Cardiac septum (tissue), 1 donor: ENCODE measurements around the gene CXCR5. TPM values are rescaled to one million over a fixed set of nuclear protein-coding genes. Genes with fewer than 3 reads are reported as not detected.

Experiments
- DNase-seq: peaks from one replicate; pipeline ENCODE4 v3.0.0-alpha.2; 2020; ENCODE audit warnings: low spot score
- intact Hi-C: fragments of 100-400 bp; cut with DNase I; formaldehyde crosslinking; loops from one replicate; pipeline ENCODE4 v1.14.0; 2022
- total RNA-seq: library from RNA; stranded (reverse); fragmentation: NEBNext Ultra II Directional; extraction: Animal tissue kit (Norgen Biotek cat#: 25700); gene quantifications from one replicate; pipeline ENCODE4 v1.2.1, GENCODE V29; 2021
- donor health status: DM: no; HTN: no; CAD: no.

CXCR5 gene
- total RNA-seq, 1 donor from 2014 or later = not detected

DNA sequence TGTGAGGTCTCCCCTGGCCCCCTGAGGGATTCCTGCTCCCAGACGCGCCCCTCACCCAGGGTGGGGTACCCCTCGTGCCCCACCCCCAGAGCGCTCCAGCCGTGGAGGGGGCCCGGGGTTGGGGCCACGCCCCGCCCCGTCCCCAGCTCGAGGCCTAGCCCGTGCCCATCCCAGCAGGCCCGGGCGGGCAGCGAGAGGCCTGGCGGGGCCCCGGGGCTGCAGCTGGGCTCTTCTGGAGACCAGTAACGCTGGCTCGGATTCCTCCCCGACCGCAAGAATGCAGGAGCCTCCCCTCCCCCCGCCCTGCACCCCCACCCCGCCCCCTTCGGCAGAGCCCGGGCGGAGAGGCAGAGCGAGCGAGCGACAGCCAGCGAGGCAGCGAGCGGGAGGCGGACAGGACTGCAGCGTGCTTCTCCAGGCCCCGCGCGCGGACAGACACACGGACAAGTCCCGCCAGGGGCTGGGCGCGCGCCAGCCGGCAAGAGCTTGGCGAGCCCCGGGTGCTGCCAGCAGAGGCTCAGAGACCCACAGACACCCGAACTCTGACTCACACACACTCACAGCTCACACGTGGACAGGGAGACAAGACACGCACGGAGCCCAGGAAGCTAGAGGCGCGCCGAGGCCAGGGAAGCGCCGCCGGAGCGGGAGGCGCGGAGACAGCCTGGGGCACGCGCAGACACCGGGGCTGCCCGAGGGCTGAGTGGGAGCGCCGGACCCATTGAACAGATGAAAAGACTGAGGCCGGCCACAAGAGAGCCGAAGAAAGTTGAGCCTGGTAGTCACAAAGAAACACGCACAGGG lies 26.8 kb downstream of the CXCR5 start:
- intact Hi-C loops = no loop called here
- no peak for DNase-seq

DNA sequence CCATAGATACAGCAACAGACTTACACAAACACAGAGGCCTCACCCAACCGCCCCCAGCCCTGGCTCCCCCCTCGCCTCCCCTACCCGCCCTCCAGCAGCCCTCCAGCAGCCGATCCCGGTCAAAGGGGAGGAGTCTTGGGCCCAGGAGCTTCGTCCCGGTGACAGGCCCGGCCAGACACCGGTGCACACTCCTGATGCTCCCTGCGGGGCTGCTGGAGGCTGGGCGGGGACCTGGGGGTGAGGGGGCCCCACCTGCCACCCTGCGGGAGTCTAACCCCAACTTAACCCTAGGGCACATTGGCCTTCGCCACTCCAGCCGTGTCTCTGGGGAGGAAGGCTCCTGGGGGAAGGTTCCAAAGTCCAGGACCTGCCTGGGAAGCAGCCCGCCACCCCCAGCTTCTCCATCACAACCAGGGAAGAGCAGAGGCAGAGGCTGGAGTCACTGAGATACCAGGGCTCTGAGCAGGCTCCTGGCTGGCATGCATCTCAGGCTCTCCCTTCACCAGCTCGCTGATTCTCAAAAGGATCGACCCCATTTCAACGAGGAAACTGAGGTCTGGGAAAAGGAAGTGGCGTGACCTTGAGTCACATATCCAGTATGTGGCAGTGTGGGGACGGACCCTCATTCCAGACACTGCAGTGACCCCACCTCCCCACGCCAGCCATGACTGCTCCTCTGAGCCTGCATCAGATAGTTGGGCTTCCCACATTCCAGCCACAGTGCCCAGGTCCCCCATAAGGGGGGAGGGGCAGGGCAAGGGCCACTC lies 27.6 kb downstream of the CXCR5 start:
- DNase-seq = no peak
- intact Hi-C loops = no loop called here

DNA sequence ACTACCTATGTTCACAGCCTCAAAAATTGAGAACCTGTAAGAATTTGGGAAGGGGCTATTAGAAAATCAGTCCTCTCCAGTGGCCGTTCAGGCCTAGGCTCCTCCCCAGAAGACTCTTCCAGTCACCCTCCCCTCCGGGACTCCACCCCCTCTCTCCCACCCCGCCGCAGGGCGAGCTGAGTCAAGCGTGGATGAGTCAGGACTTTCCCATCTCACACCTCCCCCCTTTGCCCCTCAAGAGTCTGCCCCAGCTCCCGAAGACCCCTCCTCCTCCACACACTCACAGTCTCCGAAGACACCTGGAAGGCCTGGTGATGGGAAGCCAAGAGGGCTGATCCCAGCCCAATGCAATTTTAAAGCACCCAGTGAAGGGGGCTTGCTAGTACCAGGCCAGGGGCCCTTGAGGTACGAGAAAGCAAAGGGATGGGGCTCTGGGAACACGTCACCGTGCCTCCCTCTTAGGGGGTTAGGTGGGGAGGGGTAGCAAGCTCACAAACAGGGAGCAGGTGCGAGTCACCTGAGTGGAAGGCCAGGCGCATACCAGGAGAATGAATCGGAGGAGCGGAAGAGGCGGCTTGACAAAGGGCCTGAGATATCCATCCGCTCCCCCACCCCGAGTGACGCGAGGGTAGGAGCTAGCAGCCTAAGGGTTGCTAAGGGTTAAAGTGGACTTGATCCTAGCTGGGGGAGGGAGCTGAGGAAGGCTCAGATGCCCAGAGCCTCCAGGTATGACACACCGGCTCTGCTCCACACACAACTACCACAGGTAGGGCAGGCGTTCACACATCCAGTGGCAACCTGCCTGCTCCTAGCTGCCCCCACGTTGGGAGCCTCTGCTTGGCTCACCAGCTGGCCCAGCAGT lies 28.4 kb downstream of the CXCR5 start:
- intact Hi-C loops = no loop called here
- peak; percentile 91 for DNase-seq

DNA sequence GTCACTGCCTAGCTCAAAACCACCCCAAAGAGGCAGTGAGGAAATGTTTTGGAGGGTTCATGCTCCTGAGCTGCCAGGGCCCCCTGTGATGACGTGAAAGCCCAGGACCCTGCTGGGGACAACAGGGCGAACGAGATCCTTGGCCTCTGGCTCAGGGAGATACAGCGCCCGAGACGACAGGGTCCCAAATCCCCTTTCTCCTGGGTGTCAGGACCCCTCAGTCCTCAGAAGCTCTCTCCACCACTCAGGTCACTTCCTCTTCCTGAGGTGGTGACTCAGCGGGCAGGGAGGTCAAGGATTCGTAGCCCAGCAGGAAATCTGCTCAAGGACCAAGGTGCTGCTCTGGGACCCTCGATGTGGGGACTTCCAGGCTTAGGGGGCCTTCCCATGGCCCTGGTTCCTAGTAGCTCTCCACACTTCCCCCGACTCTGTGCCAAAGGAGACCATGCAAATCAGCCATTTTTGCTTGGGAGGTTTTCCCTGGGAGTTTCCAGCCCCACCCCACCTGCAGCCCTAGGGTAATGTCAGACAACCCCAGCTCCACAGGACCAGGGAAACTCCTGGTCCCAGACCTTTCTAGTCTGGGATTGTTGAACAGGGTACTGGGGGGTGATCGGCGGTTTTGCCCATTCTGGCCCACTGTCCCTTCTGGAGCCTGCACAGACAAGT lies 29.2 kb downstream of the CXCR5 start:
- DNase-seq = no peak
- intact Hi-C loops = no loop called here

DNA sequence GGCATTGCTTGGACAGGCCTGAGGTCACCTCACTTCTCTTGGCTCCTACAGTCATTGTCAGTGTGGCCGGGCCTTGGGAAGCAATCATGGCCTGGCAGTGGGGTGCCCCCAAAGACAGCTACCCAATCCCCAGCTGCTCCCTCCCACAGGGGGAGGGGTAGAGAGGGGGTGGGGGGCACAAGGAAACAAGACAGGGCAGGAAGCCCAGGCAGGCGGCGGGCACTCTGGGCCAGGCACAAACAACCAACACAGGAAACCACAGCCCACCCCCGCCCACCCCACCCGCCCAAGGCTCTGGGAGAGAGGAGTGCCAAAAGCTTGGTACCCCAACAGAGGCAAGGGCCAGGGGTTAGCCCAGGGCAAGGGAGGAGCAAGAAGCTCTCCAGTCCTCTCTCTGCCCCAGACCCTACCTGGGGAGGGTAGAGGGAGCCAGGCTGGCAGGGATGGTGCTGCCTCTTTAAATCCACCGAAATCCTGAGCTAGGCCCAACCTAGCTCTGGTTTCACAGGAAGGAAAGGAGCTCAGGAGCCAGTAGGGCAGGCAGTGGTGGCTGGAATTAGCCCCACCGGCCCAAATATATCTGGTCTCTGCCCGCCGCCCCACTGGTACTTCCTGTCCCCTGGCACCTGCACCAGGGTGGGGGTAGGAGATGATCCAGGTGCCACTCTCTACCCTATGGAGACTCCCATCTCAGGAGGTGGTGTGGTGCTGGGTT lies 29.9 kb downstream of the CXCR5 start:
- DNase-seq = no peak

DNA sequence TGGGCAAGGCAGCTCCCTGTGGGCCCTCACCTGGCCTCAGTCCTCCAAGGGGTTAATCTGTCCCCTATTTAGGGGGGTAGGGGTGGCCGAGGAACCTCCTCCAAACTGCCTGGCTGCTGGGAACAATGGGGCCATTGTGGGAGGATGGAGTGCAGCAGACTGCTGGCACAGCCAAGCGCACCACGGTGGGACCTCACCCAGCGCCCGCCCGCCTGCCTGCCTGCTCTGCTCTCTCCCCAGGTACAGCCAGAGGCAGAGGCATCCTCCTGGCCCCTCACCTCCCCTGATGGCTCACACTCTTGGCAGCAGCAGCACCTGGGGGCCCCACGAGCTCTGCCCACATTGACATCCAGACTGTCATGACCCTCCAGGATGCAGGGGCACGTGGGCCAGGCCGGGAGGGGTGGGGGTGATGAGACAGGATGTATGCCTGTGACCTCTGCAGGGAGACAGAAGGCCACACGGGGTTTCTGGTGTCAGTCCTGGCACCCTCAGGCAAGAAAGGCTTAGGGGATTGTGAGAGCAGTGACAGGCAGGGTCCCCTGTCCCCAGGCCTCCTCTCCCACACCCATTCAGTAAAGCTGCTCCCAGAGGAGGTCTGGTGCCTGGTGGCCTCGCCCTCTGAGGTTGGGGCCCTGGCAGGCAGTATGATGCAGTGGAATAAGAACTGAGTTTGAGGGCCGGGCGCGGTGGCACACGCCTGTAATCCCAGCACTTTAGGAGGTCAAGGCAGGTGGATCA lies 30.7 kb downstream of the CXCR5 start:
- DNase-seq = no peak
- intact Hi-C loops = no loop called here

More for the DNA sequence above, 29.9 kb downstream of the CXCR5 start:
- intact Hi-C loops = no loop called here

DNA sequence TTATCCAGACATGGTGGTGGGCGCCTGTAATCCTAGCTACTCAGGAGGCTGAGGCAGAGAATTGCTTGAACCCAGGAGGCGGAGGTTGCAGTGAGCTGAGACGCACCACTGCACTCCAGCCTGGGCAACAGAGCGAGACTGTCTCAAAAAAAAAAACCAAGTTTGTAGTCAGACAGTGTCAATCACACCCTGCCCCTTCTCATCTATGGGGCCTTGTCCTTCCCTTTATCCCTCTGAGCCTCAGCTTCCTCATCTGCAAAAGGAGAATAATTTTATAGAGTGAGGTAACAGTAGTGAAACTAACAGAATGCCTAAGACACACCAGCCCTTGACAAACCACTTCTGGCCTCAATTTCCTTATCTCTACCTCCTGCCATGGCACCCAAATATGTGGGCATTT lies 31.3 kb downstream of the CXCR5 start:
- DNase-seq = no peak
- intact Hi-C loops = no loop called here

DNA sequence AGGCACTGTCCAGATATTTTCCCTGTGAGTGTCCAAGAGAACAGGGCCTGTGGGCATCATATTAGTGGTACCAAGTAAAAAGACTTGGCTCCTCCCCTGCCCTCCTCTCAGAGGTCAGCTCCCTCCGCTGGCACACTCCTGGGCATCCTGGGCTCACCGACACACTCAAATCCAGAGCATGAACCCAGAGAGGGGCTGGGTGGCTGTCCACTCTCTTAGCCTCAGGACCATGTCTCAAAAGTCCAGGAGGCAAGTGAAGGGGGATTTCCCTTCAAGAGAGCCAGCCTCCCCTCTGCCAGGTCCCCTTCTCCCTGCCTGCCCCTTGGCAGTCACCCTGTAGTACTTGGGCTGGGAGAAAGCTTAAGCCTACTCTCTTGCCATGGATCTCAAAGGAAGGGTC lies 31.7 kb downstream of the CXCR5 start:
- DNase-seq = no peak
- intact Hi-C loops = no loop called here

DNA sequence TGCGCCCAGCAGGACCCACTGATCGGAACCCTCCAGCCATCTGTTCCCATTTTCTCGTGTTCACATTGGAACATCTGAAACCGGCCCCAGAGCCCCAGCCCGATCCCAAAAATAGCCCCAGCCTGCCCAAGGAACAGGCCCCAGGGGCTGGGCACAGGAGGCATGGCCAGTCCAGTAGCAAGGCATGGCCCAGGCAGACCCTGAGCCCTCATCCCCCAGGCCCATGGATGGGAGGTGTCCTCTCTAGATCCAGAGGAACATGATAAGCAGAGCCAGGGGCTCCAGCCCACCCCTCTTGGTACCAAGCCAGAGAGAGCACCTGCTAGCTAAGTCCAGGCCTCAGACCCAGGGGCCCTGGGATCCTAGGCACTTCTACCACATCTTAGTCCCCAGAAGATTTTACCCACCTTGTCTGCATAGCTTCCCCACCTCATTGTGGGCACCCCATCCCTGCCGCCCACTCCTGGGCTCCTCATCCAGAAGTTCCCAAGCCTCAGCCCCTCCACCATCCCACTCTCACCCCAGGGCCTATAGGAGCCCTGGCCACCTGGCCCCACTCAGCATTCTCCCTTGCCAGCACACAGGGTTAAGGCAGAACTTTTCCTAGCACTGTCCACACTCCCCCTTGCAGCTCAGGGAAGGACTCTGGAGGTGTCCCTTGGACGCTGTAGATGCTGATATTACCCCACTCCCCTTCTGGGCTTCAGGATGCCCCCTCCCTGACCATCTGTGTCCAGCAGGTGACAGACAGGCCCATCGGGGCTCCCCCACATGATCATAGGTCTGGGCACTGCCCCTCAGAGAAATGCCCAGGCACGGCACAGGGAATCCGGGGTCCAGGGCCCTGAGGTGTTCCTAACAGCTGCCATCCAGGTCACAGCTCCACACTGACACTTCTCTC lies 32.5 kb downstream of the CXCR5 start:
- peak; percentile 74 for DNase-seq

DNA sequence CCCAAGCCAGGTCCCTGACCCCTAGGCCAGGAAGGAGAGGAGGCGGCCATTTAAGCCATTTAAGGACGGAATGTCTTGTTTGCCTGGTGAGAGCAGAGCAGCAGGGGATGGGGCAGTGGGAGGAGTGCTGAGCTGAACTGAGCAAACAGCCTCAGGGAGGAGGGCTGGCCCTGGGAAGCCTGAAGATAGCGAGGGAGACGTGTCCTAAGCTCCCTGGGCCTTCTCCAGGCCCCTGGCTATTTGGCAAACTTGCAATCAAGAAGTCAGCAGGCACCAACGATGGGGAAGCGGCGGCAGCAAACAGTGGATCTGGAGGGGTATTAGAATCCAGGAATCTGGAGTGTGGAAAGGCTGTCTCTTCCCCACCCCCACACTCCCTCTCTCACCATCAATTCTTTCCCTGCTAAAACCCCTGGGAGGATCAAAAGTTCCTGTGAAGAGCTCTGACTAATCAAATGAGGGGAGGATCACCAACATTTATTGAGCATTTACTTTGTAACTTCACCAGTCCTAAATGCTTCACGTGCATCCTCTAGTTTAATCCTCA lies 33.2 kb downstream of the CXCR5 start:
- DNase-seq = peak; percentile 70
- intact Hi-C loops = no loop called here

More for the DNA sequence above, 32.5 kb downstream of the CXCR5 start:
- intact Hi-C loops = no loop called here

DNA sequence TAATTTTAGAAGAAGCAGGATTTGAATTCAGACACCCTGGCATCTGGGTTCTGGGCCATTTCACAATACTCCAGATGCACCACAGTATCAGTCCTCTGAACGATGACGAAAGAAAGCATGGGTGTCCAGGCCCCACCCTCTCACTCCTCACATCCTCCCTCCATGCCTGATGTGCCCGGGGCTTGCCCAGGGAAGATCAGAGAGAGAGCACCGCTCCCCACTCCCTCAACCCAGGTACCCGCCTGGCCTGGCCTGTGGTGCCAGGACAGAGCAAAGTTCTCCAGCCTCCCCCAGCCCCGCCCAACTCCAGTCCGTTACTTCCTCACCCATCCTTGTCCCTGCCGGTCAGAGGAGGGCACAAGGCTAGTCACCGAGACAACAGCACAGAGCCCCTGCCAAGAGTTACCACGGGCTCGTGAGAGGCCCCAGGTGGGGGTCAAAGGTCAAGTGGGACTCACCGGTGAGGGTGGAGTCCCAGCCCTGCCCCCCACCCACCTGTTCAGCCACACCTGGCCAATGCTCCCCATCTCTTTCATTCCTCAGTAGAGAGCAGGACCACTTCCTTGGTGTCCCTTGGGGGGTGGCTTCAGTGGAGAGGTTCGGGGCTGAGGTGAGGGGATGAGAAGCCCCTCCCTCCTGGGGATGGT lies 33.9 kb downstream of the CXCR5 start:
- DNase-seq = no peak
- intact Hi-C loops = no loop called here

DNA sequence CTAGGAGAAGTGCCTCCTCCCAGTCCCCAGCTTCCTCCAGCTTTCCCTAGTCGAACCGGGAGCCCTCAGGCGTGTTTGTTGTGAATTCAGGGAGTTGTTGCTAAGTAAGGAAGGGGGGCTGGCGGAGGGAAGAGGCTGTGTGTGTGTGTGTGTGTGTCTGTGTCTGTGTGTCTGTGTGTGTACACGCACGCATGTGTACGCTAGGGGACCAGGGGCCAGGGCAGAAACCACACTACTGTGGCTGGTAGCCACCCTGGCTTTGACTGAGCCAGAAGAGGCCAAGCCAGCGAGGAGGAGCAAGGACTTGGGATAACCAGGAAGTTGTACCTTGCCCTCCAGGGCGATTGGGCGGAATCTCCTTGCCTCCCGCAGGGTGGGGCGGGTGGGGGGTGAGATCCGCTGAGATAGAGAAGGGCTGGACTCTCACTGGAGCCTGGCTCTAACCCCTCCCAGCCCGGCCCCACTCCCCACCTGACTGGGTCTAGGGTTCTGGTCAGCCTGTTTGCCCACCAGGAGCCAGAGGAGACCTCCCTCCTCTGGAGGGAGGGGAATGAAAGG lies 34.5 kb downstream of the CXCR5 start:
- intact Hi-C loops = no loop called here
- DNase-seq = no peak

DNA sequence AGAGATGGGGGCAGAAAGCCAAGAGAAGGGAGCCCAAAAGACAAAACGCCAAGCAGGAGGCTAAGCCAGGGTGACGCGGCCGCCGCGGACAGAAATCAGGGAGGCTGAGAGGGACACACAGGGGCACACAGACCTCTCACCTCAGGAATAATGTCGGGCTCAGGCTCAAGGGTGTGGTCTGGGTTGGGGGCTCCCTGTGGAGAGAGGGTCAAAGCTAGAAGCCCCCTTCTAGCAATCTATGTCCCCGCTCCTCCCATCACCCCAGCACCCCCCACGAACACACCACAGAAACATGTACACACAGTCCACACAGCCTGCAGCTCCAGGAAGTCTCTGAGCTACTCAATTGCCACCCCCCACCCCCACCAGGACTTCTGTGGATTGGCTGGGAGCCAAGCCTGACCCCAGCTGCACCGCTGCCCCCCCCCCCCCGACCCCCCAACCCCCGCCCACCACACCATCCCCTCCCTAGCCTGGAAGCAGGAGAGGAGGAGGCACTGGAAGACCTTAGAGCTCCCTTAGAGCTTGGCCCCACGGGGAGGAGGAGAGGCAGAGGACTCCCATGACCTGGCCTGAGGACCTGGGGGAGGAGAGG lies 35.1 kb downstream of the CXCR5 start:
- intact Hi-C loops = no loop called here
- no peak for DNase-seq

DNA sequence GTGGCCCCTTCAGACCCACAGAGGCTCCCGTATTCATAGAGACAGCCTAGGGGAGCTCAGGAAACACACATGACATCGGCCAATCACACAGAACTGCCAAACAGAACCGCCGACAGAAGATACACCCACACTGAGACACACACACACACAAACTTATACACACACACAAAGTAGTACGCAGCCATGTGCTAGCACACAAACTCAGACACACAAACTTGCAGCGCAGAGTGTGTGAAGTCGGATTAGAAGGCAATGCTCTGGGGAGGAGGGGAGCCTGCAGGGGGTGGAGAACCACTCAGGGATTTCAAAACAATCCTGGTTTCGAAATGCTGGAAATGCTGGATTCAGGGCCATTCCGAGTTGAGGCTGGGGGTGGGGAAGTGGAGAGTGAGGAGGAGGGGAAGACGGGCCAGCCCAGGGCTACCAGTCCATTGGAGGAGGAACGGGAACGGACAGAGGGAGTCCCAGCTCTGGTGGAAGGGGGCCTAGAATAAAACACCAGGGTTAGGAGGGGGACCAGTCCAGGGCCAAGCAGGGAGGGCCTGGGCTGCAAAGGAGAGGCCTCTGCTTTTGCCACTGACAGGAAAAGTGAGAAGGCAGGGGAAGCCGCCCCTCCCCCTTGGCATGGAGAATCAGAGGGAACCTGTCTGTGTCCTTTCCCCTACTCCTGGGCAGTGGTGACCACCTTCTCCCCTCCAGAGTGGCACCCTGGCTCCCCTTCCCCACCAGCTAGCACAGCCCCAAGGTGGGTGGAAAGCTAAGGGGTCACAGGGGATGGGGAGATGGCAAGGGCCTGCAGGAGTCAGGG lies 37.6 kb downstream of the CXCR5 start:
- intact Hi-C loops = no loop called here
- DNase-seq = no peak
